ENCODE data around the gene LENEP. TPM values are rescaled to one million over a fixed set of nuclear protein-coding genes. Genes with fewer than 3 reads are reported as not detected.
A peak's percentile ranks its signal among the peaks of the same experiment; 100 is the strongest.

Gene LENEP
- total RNA-seq, 1 donor from 2014 or later, result 1.9 TPM

GRCh38 chr1:155000726-155001424, 7.5 kb downstream of the LENEP start:
- Mint-ChIP-seq H3K27me3 (ENCODE audit: low read depth) (no peaks in the 10 kb centered on the region), H3K4me3 (peak overlapping the region; percentile 92), H3K4me1 (peaks cover 31% of the 10 kb centered on the region), H3K36me3 (ENCODE audit: low read depth) (no peaks in the 10 kb centered on the region), H3K9me3 (no peaks in the 10 kb centered on the region), H3K27ac (ENCODE audit: unreplicated experiment) (no peak overlapping the region)
- DNase-seq (ENCODE audit: low read depth, low spot score), result peak; percentile 80
- peak; percentile 14 for TF ChIP-seq CTCF (conservative IDR thresholded peaks at IDR 0.05)

GRCh38 chr1:155001425-155001674, 8.0 kb downstream of the LENEP start:
- TF ChIP-seq CTCF (conservative IDR thresholded peaks at IDR 0.05), result no peak
- no peak overlapping the region for H3K27ac Mint-ChIP-seq (ENCODE audit: unreplicated experiment)

GRCh38 chr1:155001675-155002463, 8.5 kb downstream of the LENEP start:
- Mint-ChIP-seq H3K9me3 (no peaks in the 10 kb centered on the region), H3K4me3 (peak overlapping the region; percentile 89), H3K36me3 (ENCODE audit: low read depth) (no peaks in the 10 kb centered on the region), H3K4me1 (peaks cover 35% of the 10 kb centered on the region), H3K27ac (ENCODE audit: unreplicated experiment) (no peak overlapping the region), H3K27me3 (ENCODE audit: low read depth) (no peaks in the 10 kb centered on the region)
- peak; percentile 98 for DNase-seq (ENCODE audit: low read depth, low spot score)
- TF ChIP-seq CTCF (conservative IDR thresholded peaks at IDR 0.05), result peak; percentile 52

More at GRCh38 chr1:155001425-155001674, 8.0 kb downstream of the LENEP start:
- Mint-ChIP-seq H3K27me3 (ENCODE audit: low read depth) (no peaks in the 10 kb centered on the region), H3K9me3 (no peaks in the 10 kb centered on the region), H3K36me3 (ENCODE audit: low read depth) (no peaks in the 10 kb centered on the region), H3K4me3 (peak overlapping the region; percentile 84), H3K4me1 (peaks cover 31% of the 10 kb centered on the region)
- no peak for DNase-seq (ENCODE audit: low read depth, low spot score)

- no peak for TF ChIP-seq CTCF (conservative IDR thresholded peaks at IDR 0.05)
- no peak for DNase-seq (ENCODE audit: low read depth, low spot score)
These were observed 9.3 kb downstream of the LENEP start, which contains the start of gene ZBTB7B for GRCh38 chr1:155002464-155003226. Gene ZBTB7B (plus strand): TSS chr1:155002802. CDS start chr1:155014661, 11,859 bp downstream.

GRCh38 chr1:155003227-155003765, 9.9 kb downstream of the LENEP start:
- peaks cover 36% of the 10 kb centered on the region for H3K4me1 Mint-ChIP-seq
- no peak for DNase-seq (ENCODE audit: low read depth, low spot score)
- no peaks in the 10 kb centered on the region for H3K36me3 Mint-ChIP-seq (ENCODE audit: low read depth)
- no peak for TF ChIP-seq CTCF (conservative IDR thresholded peaks at IDR 0.05)
- peak overlapping the region; percentile 93 for H3K4me3 Mint-ChIP-seq
- H3K27ac Mint-ChIP-seq (ENCODE audit: unreplicated experiment), result peak overlapping the region; percentile 50
- no peaks in the 10 kb centered on the region for H3K9me3 Mint-ChIP-seq
- no peaks in the 10 kb centered on the region for H3K27me3 Mint-ChIP-seq (ENCODE audit: low read depth)

More at GRCh38 chr1:155002464-155003226, 9.3 kb downstream of the LENEP start, which contains the start of gene ZBTB7B:
- Mint-ChIP-seq H3K27me3 (ENCODE audit: low read depth) (no peaks in the 10 kb centered on the region), H3K4me3 (peak within 1 kb of the TSS; percentile 93), H3K9me3 (no peaks in the 10 kb centered on the region), H3K27ac (ENCODE audit: unreplicated experiment) (peak within 1 kb of the TSS; percentile 50), H3K4me1 (peaks cover 36% of the 10 kb centered on the region), H3K36me3 (ENCODE audit: low read depth) (no peaks in the 10 kb centered on the region)
